AG20443 (cell line): ENCODE results near the gene ZNF823.

ENCODE experiments used
- DNase-seq: peaks from one replicate; pipeline ENCODE4 v3.0.0; 2012; ENCODE audit warnings: low spot score, mixed read lengths

ZNF823 gene

DNA sequence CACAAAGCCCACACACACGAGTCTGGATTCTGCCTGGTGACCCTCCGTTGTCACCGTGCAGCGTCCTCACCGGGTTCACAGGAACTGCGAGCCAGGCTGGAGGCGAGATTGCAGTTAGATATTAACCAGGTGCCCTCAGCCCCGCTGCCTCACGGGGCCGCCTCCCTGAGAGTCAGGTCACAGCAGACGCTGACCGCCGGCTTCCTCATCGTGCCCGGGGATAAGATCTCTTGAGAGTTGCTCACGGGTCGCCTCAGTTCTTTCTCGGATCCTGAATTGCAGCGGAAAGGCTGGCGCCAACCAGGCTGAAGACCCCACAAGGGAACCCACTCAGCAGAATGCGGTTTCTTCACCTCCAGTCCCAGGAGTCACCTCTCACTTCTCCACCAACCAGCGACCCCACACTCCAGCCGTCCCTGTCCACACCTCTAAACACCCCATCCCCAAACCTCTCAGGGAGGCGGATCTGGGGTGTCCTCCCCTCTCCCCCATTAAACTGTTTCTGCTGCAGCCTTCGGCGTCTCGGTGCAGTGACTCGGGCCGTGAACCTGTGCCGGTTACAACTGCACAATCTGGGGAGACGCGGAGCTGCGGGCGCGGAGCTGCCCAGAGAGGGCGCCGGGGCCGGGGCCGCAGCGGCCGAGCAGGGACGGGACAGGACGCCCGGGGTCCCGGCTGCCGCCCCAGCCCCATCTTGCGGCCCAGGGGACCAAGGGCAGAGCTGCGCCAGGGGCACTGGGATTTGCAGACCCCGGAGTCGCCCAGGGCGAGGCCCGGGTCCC is 591 bp downstream of the ZNF823 start:
- DNase-seq: peak; percentile 52

DNA sequence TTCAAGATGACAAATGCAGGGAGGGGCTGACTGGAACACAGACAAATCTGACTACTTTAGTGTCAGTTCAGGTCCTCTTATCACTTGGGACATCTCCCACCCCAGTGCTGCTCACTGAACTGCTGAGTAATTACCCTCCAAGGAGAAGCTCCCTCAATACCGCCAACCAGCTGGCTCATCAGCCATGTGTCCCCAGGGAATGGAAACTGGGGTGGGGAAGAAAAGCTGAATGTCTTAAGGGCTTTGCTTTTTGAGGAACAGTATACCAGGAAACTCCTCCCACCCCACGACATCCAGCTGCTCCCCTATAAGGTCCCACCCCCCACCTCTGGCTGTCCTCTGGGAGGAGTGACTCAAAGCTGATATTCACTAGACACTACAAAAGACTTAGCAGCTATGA is 2.0 kb downstream of the ZNF823 start:
- peak; percentile 49 for DNase-seq

DNA sequence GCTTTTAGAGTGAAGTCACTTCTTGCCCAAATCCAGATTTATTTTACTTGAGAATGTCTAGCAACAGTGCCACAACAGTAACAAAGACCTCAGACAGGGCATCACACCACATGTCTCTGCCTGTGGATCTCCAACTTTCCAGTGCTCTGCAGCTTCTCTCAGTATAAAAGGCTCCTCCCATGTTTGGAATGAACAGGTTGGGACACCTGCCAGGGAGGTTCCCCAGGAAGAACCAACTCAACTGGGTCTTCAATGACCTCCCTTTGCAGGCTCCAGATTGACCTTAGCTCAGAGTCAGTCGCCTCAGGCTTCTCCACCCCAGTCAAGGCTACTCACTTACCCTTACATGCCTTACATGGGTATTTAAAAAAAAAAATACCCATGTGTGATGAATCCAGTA is 3.4 kb downstream of the ZNF823 start:
- DNase-seq: no peak

DNA sequence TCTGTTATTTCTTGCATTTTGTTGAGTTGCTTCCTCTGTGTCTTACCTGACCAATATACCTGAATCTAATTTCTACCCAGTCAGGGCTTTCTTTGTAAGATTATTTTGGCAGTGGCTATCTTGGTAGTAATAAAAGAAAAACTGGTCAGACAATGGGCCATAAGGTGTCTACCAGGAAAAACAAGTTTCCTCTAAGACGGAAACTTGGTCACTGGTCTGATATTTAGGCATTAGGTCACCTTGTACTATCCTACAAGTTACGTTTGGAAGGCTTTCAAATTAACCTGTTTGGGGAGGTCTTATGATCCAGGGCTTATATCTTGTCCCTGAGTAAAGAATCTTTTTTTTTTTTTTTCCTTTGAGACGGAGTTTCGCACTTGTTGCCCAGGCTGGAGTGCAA is 9.2 kb downstream of the ZNF823 start:
- DNase-seq: no peak

DNA sequence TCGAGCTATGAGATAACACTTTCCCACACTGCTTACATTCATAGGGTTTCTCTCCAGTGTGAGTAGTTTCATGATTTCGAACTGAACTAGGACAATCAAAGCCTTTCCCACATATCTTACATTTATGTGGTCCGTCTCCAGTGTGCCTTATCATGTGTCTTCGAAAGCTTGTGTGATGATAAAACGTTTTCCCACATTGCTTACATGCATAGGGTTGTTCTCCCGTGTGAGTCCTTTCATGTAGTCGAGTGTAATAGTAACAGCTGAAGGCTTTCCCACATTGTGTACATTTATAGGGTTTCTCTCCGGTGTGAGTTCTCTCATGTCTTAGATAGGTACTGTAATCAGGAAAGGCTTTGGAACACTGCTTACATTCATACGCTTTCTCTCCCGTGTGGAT is 16.3 kb downstream of the ZNF823 start:
- DNase-seq: no peak

DNA sequence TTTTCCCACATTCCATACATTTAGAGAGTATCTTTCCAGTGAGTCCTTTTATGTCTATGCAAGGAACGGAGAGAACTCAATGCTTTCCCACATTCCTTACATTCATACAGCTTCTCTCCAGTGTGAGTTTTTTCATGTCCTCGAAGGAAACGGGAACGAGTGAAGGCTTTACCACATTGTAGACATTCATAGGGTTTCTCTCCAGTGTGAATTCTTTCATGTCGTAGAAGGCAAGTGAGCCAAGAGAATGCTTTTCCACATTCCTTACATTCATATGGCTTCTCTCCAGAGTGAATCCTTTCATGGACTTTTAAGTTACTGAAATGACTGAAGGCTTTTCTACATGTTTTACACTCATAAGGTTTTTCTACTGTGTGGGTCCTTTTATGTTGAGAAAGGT is 17.1 kb downstream of the ZNF823 start:
- no peak for DNase-seq

DNA sequence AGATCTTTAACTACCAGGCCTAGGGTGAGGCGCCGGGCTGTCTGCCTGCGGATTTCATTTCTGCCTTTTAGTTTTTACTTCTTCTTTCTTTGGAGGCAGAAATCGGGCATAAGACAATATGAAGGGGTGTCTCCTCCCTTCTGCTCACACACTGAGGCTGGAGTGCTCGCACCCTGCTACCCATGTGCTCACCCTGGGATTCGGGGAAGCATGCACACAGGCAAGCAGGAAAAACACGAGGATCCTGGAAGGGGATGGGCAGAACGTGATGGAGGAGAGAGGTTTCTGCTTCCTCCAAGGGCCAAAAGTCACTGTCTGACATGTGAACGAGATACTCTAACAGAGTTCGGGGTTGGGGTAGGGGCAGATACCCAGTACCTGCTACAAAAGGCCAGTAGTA is 28.4 kb downstream of the ZNF823 start:
- DNase-seq: no peak

DNA sequence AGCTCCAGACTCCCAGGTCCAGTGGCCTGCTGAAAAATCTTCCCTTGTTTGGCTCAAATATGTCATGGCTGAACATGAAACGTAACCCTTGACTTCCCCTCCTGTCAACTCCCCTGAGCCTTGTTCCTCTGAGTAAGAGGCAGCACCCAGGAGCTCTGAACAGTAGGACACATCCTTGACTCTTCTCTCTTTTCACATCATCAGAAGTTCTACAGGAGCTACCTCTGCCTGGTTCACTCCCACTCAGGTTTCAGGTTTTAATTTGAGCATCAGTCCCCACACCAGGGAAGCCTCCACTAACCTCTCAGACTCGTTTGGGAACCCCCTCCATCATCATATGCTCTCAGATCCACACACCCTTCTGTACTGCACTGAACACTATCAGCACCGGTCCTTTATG is 30.3 kb downstream of the ZNF823 start:
- no peak for DNase-seq

DNA sequence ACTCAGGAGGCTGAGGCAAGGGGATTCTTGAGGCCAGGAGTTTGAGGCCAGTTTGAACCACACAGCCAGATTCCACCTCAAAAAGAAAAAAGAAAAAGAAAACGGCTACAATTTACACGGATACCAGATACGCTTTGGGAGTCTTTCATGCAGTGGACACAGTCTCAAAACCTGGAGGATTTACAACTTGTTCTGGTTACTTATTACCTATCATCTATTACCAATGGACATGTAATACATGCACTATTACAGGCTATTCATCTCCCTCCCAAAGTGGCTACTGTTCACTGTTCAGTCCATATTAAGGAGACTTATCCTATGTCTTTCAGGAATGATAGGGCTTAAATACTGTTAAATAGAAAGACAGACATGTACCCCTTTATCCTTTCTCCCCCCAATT is 33.3 kb downstream of the ZNF823 start:
- no peak for DNase-seq

DNA sequence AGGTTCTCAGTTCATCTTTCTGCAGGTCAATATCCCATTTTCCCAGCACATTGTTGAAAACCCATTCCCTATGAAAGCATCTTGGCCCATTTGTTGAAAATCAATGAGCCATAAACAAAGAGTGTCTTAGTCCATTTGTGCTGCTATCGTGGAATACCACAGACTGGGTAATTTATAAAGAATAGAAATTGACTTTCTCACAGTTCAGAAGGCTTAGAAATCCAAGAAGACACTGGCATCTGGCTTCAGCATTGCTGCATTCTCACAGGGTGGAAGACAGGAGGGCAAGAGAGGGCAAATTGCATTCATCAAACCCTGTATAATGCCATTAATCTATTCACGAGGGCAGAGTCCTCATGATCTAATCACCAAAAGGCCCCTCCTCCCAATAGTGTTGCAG is 34.1 kb downstream of the ZNF823 start:
- DNase-seq: no peak

DNA sequence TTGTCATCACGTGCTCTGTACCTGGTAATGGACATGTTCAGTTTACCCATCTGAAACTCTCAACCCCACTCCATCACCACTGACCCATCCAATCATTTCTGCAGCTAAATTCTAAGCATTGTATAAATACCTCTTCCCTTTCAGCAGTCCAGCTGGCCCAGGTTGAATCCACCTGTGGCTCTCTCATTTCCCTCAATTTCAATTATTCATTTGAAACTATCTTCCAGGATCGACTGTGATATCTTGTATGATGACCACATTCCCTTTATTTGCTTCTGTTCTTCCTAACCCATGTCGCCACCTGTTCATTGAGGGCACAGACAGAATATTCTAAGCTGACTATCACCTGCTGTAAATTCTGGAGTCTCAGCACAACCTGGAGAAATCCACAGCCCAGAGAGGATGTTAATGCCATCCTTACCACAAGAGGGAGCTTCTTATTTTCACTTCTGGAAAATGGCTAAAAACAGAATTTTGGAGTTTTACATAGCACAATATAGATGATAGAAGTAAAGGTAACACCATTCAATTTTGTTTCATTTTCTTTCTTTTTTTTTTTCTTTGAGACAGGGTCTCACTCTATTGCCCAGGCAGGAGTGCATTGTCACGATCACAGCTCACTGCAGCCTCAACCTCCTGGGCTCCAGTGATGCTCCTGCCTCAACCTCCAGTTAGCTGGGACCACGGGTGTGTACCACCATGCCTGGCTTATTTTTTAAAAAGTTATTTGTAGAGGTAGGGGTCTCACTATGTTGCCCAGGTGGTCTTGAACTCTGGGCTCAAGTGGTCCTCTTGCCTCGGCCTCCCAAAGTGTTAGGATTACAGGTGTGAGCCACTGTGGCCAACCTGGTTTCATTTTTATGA is 38.6 kb downstream of the ZNF823 start:
- DNase-seq: peak; percentile 43

DNA sequence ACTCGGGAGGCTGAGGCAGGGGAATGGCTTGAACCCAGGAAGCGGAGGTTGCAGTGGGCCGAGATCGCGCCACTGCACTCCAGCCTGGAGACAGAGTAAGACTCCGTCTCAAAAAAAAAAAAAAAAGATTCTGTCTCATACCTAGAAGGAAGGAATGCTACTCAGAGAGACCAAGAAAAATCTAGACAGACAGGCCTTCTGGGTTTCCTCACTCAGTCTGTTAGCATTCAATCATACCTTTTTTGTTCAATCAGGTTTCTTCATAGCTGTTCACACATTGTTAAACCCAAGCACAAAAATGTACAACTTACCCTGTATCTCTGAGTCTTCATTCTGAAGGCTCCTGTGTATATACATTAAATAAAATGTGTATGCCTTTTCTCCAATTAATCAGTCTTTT is 40.5 kb downstream of the ZNF823 start:
- no peak for DNase-seq

DNA sequence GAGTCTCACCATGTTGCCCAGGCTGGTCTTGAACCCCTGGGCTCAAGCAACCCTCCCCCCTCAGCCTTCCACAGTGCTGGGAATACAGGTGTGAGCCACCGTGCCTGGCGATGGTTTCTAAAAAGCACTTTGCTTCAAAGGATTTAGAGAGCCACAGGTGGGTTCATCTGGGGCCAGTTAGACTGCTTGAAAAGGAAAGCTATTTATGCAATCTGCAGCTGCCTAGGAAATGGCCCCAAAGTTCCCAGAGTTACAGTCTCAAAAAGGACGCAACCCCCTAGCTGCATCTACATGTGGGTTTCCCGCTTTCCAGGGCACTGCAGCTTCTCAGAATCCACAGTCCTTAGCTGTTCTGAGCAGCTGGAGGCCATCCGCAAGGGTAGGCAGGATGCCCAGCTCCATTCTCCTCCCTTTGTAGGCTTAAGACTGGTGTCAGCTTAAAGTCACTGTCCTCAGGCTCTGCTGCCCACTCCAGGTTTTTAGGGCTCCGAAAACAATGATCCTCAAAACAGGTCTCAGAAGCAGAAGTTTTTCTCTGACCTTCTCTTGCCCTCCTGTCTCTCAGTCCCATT is 41.4 kb downstream of the ZNF823 start:
- DNase-seq: no peak

DNA sequence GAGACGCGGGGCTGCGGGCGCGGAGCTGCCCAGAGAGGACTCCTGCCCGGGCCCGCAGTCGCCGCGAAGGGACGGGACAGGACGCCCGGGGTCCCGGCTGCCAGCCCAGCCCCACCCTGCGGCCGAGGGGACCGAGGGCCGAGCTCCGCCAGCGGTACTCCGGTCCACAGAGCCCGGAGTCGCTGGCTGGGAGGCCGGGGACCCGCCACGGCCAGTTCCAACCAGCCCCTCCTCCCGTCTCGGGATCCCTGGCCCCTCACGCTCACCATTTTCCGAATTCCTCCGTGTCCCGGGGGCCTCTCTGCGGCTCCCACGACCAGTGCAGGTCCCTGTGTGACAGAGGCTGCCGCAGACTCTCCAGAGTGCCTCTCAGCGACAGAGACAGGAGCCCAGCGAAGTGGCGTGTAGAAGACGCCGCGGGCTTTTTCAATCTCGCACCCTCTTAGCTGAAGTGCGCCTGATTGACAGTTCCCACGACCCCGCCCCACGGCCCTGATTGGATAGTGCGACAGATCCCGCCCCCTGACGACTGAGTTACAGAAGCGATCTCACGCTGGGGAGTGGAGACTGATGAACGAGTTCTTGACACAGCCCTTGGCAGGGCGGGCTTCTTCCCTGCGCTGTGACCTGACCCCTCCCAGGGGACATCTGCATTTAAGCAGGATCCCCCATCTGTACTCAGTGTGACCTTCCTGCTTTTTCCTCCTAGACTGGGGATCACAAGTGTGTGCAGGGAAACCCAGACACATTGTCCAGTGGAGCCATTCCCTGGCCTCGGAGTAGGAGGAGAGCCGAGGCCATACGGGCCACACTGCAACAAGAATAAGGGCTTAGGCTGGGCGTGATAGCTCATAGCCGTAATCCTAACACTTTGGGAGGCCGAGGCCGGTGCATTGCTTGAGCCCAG is 44.0 kb downstream of the ZNF823 start:
- DNase-seq: peak; percentile 96

DNA sequence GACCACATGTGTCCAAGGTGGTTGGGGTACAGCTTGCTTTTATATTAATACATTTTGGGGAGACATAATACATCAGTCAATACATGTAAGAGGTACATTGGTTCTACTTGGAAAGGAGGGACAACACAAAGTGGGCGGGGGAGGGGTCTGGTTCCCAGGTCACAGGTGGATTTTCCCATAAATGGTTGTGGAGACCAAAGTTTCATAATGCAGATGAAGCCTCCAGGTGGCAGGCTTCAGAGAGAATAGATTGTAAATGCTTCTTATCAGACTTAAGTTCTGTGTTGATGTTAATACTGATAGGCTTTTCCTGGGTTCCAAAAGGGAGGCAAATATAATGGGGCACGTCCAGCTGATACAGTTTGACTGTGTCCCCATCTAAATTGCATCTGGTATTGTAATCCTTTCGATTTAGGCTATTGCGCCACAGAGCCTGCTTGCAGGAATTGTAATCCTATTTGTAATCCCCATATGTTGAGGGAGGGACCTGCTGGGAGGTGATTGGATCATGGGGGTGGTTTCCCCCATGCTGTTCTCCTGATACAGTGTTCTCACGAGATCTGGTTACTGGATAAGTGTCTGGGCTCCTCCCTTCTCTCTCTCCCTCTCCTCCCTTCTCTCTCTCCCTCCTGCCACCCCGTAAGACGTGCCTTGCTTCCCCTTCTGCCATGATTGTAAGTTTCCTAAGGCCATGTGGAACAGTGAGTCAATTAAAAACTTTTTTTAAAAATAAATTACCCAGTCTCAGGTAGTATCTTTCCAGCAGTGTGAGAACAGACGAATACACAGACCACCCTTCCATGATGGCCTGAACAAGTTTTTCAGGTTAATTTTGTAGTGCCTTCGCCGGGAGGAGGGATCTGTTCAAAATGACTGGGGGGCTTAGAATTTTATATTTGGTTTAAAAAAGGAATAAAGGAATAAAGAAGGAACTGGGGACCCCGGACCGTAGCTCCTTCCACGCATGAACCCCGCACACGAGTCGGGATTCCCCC is 44.9 kb downstream of the ZNF823 start:
- peak; percentile 56 for DNase-seq

DNA sequence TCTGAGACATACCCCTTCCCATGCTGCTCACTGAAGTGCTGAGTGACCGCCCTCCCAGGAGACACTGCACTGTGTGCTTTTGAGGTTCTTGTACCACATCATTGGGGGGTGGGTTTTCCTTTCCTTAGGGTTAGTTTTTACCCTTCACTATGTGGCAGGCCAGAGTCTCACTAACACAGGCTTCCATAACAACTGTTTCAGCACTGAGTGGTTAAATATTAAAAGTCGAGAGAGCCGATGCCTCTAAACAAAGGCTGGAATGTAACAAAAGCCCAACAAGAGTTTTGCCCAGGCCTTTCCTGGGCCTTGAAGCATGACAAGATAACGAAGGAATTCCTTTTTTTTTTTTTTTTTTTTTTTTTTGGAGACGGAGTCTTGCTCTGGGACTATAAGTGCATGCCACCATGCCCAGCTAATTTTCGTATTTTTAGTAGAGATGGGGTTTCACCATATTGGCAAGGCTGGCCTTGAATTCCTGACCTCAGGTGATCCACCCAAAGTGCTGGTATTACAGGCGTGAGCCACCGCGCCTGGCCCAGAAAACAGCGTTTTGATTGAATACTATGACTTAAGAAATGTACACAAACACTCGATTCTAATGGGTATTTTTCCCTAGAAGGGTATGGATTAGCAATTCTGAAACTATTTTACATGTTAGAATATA is 46.5 kb downstream of the ZNF823 start:
- DNase-seq: no peak

DNA sequence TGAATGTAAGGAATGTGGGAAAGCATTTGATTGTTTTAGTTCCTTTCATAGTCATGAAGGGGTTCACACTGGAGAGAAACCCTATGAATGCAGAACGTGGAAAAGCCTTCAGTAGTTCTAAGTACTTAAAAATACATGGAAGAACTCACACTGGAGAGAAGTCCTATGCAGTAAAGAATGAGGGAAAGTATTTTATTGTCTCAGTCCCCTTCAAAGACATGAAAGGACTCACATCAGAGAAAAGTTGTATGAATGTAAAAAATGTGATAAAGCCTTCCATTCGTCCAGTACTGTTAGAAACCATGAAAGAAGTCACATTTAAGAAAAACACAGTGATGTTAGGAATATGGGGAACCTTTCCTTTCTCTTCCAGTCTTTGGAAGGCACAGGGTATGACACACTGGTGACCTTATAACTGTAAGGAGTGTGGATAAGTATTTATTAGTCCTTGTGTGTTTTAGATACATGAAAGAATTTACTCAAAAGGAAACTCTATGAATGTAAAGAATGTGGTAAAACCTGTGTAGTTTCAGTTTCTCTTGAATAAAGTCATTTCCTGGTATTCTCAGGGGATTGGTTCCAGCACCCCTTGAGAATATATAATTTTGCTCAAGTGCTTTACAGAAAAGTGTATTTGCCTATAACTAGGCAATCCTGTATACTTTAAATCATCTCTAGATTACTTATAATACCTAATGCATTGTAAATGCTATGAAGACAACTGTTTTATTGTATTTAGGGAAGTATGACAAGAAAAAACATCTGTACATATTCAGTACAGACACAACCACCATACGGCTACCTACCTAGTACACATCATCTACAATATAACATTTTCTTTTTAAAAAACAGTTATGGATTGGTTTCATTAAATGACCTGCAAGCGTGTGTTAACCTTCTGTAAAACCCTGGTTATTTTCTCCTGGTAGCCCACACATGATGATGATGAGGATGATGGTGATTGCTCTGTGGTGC is 52.8 kb downstream of the ZNF823 start:
- DNase-seq: no peak

DNA sequence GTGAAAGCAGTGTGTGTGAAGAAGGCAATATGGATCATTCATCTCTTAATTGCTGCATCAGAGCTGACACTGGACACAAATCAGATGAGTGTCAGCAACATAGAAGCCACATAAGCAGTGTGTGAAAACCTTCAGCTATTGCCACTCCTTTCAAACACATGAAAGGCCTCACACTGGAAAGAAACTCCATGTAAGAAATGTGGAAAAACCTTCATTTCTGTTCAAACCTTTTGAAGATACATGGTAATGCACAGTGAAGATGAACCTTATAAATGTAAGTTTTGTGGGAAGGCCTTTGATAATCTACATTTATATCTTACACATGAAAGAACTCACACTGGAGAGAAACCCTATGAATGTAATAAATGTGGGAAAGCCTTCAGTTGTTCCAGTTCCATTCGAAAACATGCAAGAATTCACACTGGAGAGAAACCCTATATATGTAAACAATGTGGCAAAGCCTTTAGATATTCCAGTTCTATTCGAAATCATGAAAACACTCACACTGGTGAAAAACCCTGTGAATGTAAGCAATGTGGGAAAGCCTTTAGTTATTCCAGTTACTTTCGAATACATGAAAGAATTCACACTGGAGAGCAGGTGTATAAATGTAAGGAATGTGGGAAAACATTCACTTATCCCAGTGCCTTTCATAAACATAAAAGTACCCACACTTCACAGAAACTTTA is 53.6 kb downstream of the ZNF823 start:
- DNase-seq: no peak
